Stimulated activated naive CD4-positive, alpha-beta T cell (primary cell): Measurements from ENCODE around the gene HMBS.
A peak's percentile ranks its signal among the peaks of the same experiment; 100 is the strongest.
"Not testable (repeated sequence)": the region's sequence is repeated elsewhere in the genome, so short reads cannot be mapped to it uniquely, and the experiment has no call there.

Experiments
- DNase-seq, 6 experiments: peaks; one replicate each; lab custom pipeline; 2025; lab: John Stamatoyannopoulos, UW

Gene HMBS

GRCh38 chr11:119100994-119101758 is 16.5 kb downstream of the HMBS start:
- DNase-seq, result no peak

GRCh38 chr11:119101759-119102423 is 17.2 kb downstream of the HMBS start, which contains the start of gene DPAGT1:
Gene DPAGT1 (minus strand): TSS chr11:119101853. CDS start chr11:119101655, 198 bp downstream.
- peak; percentile 72 to 97 (median 84) for DNase-seq

- DNase-seq, result not testable (repeated sequence)
Measured at GRCh38 chr11:119103161-119103664, 18.5 kb downstream of the HMBS start.

- DNase-seq, result peak in 1 of 6 experiments; percentile 6
Measured at GRCh38 chr11:119103793-119104192, 19.1 kb downstream of the HMBS start.

- DNase-seq, result peak; percentile 77 to 90 (median 86)
Measured at GRCh38 chr11:119106564-119107537, 22.2 kb downstream of the HMBS start, which contains the start of gene C2CD2L. Gene C2CD2L (plus strand): TSS chr11:119107344. CDS start chr11:119107742, 398 bp downstream.

- no peak for DNase-seq
Measured at GRCh38 chr11:119107538-119108145, 23.0 kb downstream of the HMBS start.

GRCh38 chr11:119108146-119108856 is 23.6 kb downstream of the HMBS start:
- DNase-seq, result peak in 5 of 6 experiments; percentile 15 to 40 (median 26)

- no peak for DNase-seq
Measured at GRCh38 chr11:119108857-119109221, 24.2 kb downstream of the HMBS start.

- DNase-seq, result no peak
Measured at GRCh38 chr11:119109843-119110242, 25.2 kb downstream of the HMBS start.

GRCh38 chr11:119110439-119110838 is 25.8 kb downstream of the HMBS start:
- no peak for DNase-seq

- DNase-seq, result no peak
Measured at GRCh38 chr11:119111361-119111925, 26.8 kb downstream of the HMBS start.

- DNase-seq, result no peak
Measured at GRCh38 chr11:119112314-119113020, 27.8 kb downstream of the HMBS start.

- DNase-seq, result no peak
Measured at GRCh38 chr11:119113716-119114115, 29.0 kb downstream of the HMBS start.

- DNase-seq, result no peak
Measured at GRCh38 chr11:119114351-119114750, 29.7 kb downstream of the HMBS start.

GRCh38 chr11:119115484-119116234 is 31.0 kb downstream of the HMBS start:
- DNase-seq, result peak in 5 of 6 experiments; percentile 22 to 79 (median 68)

GRCh38 chr11:119116235-119116594 is 31.5 kb downstream of the HMBS start:
- no peak for DNase-seq

- no peak for DNase-seq
Measured at GRCh38 chr11:119116601-119117000, 31.9 kb downstream of the HMBS start.

GRCh38 chr11:119117004-119117706 is 32.5 kb downstream of the HMBS start:
- DNase-seq, result no peak
